Coronary artery (tissue), 2 donors: ENCODE measurements around the gene RAVER1.
"Not testable (repeated sequence)": the region's sequence is repeated elsewhere in the genome, so short reads cannot be mapped to it uniquely, and the experiment has no call there.

Experiments
- DNase-seq: peaks from one replicate; pipeline ENCODE4 v3.0.0-alpha.2; 2017; ENCODE audit warnings: low spot score
- H3K27ac ChIP-seq, 2 donors: fragments of 200-600 bp; sonication (generic); one replicate each; pipeline ENCODE4 v1.5.1; 2016 to 2019
- H3K4me3 ChIP-seq: fragments of 200-600 bp; sonication (generic); 2 replicates; pipeline ENCODE4 v1.5.1; 2016; ENCODE audit warnings: mild to moderate bottlenecking, moderate library complexity
- TF ChIP-seq, protein P1 (sequence below): fragments of 200-600 bp; sonication (generic); IDR thresholded peaks from one replicate; pipeline ENCODE4 v1.5.1; 2019; ENCODE audit warnings: antibody characterized with exemption

Gene RAVER1

DNA sequence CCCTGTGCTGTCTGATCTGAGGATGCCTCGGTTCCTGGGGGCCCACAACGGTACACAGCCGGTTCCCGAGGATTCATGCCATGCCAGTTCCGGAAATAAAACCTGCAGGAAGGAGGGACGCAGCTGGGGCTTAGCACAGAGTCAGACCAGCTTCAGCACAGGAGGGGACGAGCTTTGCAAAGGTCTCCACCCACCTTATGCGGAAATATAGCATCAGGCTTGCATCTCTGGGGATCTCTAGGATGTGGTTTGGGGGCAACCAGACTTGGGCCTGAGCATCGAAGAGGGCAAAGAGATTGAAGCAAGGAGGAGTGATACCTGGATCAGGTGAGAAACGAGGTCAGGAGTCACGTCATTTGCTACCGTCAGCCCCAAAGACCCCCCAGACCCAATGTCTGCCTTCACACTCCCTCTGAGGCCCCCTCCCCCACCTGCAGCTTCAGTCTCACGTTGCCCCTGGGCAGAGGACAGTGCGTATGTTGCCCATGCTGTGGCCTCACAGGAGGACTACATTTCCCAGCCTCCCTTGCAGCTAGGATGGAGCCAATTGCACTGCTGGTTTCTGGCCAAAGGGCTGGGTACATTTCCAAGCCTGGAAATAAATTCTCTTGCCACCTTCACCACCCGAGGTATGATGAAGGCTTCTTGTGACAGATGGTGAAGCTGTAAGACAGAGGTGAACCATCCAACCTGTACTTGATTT, 34.9 kb upstream of the RAVER1 start:
- Histone ChIP-seq H3K4me3 (no peak overlapping the region), H3K27ac (no peak overlapping the region)
- TF ChIP-seq, protein P1, sequence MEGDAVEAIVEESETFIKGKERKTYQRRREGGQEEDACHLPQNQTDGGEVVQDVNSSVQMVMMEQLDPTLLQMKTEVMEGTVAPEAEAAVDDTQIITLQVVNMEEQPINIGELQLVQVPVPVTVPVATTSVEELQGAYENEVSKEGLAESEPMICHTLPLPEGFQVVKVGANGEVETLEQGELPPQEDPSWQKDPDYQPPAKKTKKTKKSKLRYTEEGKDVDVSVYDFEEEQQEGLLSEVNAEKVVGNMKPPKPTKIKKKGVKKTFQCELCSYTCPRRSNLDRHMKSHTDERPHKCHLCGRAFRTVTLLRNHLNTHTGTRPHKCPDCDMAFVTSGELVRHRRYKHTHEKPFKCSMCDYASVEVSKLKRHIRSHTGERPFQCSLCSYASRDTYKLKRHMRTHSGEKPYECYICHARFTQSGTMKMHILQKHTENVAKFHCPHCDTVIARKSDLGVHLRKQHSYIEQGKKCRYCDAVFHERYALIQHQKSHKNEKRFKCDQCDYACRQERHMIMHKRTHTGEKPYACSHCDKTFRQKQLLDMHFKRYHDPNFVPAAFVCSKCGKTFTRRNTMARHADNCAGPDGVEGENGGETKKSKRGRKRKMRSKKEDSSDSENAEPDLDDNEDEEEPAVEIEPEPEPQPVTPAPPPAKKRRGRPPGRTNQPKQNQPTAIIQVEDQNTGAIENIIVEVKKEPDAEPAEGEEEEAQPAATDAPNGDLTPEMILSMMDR: no peak
- DNase-seq: no peak

DNA sequence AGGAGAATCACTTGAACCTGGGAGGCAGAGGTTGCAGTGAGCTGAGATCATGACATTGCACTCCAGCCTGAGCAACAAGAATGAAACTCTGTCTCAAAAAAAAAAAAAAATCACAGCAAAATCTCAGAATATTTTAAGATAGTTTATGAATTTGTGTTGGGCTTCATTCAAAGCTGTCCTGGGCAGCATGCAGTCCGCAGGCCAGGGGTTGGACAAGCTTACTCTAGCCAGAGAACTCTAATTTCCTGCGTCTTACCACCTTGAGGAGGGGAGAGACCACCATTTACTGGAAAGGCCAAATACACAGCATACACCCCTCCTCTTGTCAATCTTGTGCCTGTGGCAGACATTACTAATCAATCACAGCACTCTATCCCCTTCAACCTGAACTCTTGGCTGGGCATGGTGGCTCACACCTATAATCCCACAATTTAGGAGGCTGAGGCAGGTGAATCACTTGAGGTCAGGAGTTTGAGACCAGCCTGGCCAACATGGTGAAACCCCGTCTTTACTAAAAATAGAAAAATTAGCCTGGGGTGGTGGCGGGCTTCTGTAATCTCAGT, 33.7 kb upstream of the RAVER1 start:
- not testable (repeated sequence) for H3K4me3 ChIP-seq, H3K27ac ChIP-seq, DNase-seq

DNA sequence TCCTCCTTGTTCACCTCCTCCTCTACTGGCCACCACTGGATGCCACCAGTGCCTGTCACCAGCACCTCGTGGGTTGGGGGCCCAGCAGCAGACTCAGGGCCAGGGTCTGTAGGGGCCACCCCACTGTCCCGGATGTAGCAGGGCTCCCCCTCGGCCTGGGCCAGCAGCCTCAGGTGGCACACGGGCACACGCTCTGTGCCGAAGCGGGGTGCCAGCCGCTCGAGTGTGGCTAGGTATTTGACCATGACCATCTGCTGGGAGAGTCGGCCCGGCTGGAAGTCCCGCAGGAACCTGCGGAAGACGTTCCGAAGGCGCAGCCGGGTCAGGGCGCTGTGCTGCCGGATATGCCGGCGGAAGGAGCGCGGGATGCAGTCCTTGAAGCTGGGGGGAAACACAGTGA, 32.2 kb upstream of the RAVER1 start:
- H3K27ac ChIP-seq: no peak overlapping the region
- TF ChIP-seq, protein P1: no peak

DNA sequence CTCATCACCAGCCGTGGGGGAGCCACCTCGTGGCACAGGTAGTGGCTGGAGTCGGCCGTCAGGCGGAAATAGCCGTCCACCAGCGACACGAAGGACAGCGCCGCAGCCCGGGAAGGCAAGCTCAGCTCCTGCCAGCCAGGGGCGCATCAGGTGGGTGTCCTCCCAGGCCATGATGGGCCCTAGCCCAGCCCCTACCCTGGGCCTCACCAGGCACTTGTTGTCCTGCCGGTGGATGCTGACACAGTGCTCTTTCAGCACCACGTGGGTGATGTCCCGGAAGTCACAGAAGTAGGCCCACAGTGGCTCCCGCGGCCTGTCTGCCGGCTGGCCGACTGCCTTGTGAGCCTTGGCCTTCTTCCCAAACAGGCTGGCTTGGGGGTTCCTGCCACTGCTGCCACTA, 31.3 kb upstream of the RAVER1 start:
- TF ChIP-seq, protein P1: no peak

More for the DNA sequence above, 32.2 kb upstream of the RAVER1 start:
- DNase-seq: no peak
- no peak overlapping the region for H3K4me3 ChIP-seq

DNA sequence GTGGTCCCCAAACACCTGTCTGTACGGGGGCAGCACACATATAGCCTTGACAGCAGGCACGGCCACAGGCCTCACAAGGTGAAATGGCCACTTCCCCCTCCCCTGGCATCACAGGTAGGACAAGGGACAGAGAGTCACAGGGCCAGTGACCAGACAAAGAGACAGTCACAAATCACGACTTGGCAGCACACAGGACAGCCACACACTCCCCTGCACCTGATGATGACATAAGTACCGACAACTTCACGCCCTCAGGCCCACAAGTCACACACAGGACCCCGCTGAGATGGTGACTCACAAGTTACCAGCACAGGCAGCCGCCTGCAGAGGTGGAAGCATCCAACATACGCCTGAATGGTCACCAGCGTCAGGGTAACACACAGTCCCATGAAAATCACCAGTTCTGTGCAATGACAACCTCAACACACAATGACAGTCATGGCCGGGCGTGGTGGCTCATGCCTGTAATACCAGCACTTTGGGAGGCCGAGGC, 30.5 kb upstream of the RAVER1 start:
- TF ChIP-seq, protein P1: no peak
- H3K27ac ChIP-seq: no peak overlapping the region
- DNase-seq: no peak
- no peak overlapping the region for H3K4me3 ChIP-seq

More for the DNA sequence above, 31.3 kb upstream of the RAVER1 start:
- DNase-seq: no peak
- H3K27ac ChIP-seq: no peak overlapping the region
- H3K4me3 ChIP-seq: no peak overlapping the region

DNA sequence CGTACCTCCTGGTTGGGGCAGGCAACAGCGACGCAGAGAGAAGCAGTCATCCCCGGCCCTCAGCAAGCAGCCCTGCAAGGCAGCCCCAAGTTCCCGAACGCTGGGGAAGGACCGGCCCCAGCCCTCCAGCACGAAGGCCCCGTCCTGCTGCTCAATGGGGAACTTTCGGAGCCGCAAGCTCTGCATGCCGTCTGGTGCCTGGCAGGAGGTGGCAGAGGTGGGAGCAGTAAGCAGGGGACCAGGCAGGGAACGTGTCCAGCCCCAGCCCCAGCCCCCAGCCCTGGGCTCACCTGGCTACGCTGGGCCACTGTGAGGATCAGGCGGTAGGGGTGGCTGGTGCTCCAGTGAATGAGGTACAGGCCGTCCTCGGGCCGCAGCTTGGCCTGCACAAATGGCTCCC, 28.9 kb upstream of the RAVER1 start:
- Histone ChIP-seq H3K4me3 (no peak overlapping the region), H3K27ac (no peak overlapping the region)
- no peak for DNase-seq
- TF ChIP-seq, protein P1: no peak

DNA sequence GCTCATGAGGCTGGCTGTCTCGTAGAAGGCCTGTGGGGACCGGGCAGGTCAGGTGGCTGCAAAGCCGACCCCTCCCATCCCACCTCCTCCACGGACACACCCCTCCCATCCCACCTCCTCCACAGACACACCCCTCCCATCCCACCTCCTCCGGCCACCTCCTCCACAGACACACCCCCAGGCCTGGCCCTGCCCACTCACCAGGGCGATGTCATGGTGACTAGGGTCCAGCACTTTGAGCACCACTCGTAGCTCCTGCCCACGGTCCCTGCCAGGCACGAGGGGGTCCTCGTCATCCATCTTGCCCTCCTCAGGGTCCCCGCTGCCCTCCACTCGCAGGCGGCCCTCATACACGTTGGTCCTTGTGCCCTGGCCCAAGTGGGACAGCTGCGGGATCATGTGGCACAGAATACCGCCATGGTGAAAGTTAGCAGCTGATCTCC, 28.3 kb upstream of the RAVER1 start:
- TF ChIP-seq, protein P1: no peak
- no peak overlapping the region for H3K4me3 ChIP-seq
- H3K27ac ChIP-seq: no peak overlapping the region
- DNase-seq: no peak
